RKO (cell line): ENCODE data around the gene RBM14.
A peak's percentile ranks its signal among the peaks of the same experiment; 100 is the strongest.
"Not testable (repeated sequence)": the region's sequence is repeated elsewhere in the genome, so short reads cannot be mapped to it uniquely, and the experiment has no call there.

Experiments
- DNase-seq: peaks from one replicate; pipeline ENCODE4 v3.0.0-alpha.2; 2016; ENCODE audit warnings: low spot score

RBM14 gene

GRCh38 chr11:66616379-66617154, at the start of gene RBM14:
Gene RBM14, plus strand, starts transcription at chr11:66616630. Its CDS starts 91 bp downstream, at chr11:66616721.
- peak; percentile 98 for DNase-seq

DNA sequence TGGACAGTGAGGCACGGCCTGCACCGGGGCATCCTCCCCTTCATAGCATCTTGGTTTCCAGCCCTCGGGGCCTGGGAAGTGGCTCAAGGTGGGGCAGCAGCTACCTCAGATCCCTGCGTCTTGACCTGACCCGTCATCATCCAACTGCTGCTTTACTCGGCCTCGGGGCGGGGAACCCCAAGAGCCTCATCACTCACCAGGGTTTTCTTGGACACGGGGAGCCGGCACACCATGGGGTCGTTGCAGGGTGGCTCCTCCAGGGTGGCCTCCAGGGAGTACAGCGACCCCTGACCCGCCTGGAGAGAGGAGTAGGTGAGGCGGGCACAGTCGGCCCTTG, 48.7 kb upstream of the RBM14 start:
- no peak for DNase-seq

DNA sequence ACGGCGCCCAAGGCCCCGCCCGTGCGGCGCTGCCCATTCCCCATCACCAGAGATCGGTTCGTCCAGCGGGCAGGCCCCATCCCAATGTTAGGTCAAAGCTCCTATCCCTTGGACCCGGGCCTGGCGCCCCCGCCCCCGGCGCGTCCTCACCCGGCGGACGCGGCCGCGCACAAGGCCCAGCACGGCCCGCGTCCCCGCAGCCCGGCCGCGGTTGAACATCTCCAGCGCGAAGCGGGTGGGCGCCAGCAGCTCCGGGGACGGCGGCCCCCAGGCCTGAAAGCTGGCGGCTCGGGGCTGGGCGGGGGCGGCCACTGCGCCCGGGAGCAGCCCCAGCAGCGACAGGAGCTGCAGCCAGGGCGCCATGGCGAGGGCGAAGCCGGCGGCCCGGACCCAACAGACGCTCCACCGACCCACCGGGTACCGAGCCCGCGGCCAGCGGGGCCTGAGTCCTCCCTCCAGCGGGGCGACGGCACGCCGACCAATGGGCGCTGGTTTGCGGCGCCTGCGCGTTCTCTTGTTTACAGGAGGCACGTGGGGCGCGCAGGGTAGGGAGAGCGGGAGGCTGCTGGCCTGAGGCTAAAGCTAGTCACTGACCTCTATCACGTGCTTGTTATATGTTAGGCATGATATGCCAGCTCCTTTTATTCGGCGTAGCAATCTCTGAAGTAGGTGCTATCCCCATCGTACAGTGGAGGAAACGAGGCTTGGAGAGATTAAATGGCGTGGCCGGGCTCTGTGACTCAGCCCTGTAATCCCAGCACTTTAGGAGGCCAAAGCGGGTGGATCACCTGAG, 48.1 kb upstream of the RBM14 start, which contains the start of gene CTSF:
CTSF (minus strand) TSS at position 483 of the 793 bp plus-strand sequence; CDS start at position 363, 120 bp downstream.
- DNase-seq: no peak

DNA sequence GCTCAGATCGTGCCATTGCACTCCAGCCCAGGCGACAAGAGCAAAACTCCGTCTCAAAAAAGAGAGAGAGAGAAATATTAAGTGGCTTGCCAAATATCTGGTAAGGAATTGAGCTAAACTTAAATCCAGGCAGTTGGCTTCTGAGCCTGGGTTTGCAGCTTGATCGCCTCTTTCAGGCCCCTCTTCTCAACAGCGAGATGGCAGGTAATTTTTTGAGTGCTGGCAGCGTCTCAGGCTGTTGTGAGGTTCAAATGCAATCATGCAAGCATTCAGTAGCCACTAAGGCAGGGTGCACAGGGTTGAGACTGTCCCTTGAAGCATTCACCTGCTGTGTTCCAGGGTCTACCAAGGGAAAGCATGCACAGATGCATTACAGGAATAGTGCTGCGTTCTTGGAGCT, 47.4 kb upstream of the RBM14 start:
- DNase-seq: no peak

DNA sequence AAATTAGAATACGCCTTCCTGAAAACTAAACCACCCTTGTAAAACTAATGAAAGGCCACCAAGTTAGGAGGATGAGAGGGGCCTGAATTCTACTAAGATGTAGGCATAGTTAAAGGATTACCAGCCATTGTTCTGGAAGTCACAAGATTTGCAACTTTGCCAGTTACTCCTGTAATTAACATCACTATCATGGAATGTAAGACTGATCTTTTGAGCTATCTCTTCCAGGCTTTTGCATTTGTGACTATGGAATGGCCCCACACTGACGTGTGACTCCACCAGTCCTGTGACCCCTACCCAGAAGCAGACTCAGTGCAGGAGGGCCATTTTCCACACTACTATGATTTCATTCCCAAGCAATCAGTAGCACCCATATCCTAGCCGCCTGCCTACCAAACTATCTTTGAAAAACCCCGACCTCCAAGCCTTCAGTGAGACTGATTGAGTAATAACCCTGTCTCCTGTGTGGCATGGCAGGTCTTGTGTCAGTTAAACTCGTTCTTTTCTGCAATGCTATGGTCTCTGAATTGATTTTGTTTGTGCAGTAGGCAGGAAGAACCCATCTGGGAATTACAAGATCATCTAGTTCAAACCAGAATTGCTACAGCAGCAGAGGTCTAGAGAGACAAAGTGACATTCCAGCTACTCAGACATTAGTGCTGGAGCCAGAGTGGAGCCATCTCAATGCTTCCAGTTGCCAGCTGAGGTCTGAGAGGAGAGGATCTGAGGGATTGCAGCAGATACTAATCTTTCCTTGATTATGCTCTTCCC, 46.2 kb upstream of the RBM14 start:
- DNase-seq: no peak

DNA sequence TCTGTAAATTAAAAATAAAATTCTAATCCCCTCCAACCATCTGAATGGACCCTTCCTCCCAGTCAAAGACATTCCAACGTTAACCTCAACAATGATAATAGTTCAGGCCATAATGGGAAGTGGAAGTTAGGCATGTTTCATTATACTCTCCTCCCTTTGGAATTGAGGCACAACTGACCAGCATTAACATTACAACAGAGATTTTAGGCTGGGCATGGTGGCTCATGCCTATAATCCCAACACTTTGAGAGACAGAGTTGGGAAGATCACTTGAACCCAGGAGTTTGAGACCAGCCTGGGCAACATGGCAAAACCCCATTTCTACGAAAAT, 45.6 kb upstream of the RBM14 start:
- no peak for DNase-seq

DNA sequence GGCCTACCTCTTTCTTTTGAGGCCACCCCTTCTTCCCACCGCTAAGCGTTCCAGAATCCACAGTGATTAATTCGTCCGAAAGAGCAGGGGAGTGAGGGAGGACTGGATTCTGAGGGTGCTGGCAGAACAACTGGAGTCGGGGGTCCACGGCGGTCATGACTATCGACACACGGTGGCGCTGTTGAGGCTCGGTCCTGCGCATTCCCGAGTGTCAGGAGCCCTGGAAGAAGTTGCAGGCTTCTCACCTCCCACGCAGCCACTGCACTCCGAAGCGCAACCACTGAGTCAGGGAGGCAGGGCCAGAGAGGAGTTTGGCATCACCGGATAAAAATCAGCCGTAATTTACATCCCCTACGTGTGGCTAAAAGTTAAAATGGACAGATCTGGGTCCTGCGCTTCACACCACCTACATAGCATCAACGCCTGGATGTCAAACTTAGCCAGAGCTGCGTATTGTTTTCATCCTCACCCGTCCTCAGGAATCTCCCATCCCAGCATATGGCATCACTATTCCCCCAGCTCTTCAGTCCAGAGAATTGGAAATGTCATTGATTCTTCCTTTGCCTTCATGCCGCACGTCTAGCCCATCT, 37.3 kb upstream of the RBM14 start:
- DNase-seq: peak; percentile 74

DNA sequence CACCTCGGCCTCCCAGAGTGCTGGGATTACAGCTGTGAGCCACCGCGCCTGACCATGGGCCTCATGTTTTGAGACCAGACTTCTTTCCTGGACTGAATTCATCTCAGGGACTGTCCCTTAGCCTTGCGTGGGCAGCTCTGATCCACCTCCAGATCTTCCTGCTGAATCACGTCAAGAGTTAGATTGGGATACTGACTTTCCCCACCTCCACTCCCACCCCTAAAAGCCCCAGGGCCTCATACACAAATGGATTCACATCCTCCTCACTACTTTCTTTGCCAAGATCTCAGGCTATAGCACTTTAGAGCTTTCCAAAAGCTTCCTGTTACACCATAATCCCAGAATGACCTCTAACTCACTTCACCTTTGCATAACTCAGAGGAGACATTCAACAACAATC, 35.6 kb upstream of the RBM14 start:
- DNase-seq: no peak

DNA sequence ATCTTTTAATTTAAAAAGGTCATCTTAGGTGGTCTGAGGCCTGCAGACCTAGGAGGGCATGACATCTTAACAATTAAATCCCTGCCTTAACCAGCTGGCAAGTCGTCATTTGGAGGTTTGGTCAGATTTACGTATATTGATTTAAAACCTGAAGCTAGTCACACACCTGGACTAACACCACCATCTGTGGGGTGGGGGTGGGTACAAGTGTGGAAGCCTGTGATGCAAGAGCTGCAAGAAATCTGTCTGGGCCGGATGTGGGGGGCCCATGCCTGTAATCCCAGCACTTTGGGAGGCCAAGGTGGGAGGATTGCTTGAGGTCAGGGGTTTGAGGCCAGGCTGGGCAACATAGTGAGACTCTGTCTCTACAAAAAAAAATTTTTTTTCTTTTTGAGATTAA, 35.2 kb upstream of the RBM14 start:
- no peak for DNase-seq

- not testable (repeated sequence) for DNase-seq
These were observed 33.8 kb upstream of the RBM14 start for GRCh38 chr11:66582565-66583147.

DNA sequence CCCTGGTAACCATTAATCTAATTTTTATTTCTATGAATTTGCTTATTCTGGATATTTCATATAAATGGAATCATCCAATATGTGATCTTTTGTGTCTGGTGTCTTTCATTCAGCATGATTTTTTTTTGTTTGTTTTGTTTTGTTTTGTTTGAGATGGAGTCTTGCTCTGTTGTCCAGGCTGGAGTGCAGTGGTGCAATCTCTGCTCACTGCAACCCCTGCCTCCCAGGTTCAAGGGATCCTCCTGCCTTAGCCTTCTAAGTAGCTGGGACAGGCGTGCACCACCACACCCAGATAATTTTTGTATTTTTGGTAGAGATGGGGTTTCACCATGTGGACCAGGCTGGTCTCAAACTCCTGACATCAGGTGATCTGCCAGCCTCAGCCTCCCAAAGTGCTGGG, 31.0 kb upstream of the RBM14 start:
- DNase-seq: not testable (repeated sequence)

- no peak for DNase-seq
These were observed 30.3 kb upstream of the RBM14 start for GRCh38 chr11:66586136-66586535.

DNA sequence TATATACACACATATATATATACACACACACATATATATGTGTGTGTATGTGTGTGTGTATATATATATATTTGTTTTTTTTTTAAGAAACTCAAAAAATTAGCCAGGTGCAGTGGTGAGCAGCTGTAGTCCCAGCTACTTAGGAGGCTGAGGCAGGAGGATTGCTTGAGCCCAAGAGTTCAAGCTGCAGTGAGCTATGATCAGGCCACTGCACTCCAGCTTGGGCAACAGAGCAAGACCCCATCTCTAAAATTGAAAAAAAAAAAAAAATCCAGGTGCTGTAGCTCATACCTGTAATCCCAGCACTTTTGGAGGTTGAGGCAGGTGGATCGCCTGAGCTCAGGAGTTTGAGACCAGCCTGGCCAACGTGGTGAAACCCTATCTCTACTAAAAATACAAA, 27.1 kb upstream of the RBM14 start:
- DNase-seq: not testable (repeated sequence)

- DNase-seq: no peak
These were observed 26.3 kb upstream of the RBM14 start for GRCh38 chr11:66589996-66590675.

GRCh38 chr11:66591175-66591574, 25.3 kb upstream of the RBM14 start:
- DNase-seq: no peak

- DNase-seq: peak; percentile 96
These were observed 23.8 kb upstream of the RBM14 start, which contains the start of the genes CCDC87 and CCS for GRCh38 chr11:66592457-66593302. Gene CCDC87, minus strand, starts transcription at chr11:66593063. Its CDS starts 48 bp downstream, at chr11:66593015. Gene CCS, plus strand, starts transcription at chr11:66593185. Its CDS starts 77 bp downstream, at chr11:66593262.

- DNase-seq: no peak
These were observed 23.2 kb upstream of the RBM14 start for GRCh38 chr11:66593303-66593635.

GRCh38 chr11:66593650-66594049, 22.8 kb upstream of the RBM14 start:
- DNase-seq: no peak

- DNase-seq: no peak
These were observed 21.1 kb upstream of the RBM14 start for GRCh38 chr11:66595245-66595904.

DNA sequence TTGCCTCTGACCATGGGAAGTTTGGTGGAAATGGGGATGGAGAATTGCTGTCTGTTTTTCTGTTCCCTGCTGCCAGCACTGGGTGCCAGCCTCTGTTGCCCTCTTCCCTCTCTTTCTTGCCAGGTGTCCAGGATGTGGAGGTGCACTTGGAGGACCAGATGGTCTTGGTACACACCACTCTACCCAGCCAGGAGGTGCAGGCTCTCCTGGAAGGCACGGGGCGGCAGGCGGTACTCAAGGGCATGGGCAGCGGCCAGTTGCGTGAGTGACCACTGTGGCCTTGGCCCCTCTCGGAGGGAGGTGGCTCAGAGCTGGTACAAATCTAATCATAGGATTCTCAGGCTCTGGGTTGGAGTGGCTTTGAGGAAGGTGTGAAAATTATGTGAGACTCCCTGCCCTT, 17.4 kb upstream of the RBM14 start:
- no peak for DNase-seq
